Stomach (tissue), 4 donors: Measurements from ENCODE around the gene FREM2.

Experiments
- EP300 ChIP-seq: sonication (generic); formaldehyde crosslinking; IDR thresholded peaks from one replicate; pipeline ENCODE4 v1.6.1; 2017; ENCODE audit warnings: antibody characterized with exemption
- POLR2A ChIP-seq, 4 donors: fragments of 450-650 bp; IDR thresholded peaks; one replicate each; pipeline ENCODE4 v1.6.1; 2016; ENCODE audit warnings: antibody characterized with exemption in 4 of 4, control low read depth in 2 of 4, mild to moderate bottlenecking in 1 of 4, moderate library complexity in 1 of 4
- POLR2AphosphoS5 ChIP-seq, 3 donors: sonication (generic); formaldehyde crosslinking; IDR thresholded peaks; one replicate each; pipeline ENCODE4 v1.6.1; 2016; ENCODE audit warnings: antibody characterized with exemption in 3 of 3
- TF ChIP-seq, protein P1 (sequence below), 7 experiments: fragments of 450-650 bp in 4 of 7; fragments of 200-600 bp in 3 of 7; sonication (generic) in 3 of 7; IDR thresholded peaks; one replicate each; pipeline ENCODE4 v1.5.1; 2016 to 2019; ENCODE audit warnings: antibody characterized with exemption in 7 of 7, control low read depth in 2 of 7, mild to moderate bottlenecking in 1 of 7

DNA sequence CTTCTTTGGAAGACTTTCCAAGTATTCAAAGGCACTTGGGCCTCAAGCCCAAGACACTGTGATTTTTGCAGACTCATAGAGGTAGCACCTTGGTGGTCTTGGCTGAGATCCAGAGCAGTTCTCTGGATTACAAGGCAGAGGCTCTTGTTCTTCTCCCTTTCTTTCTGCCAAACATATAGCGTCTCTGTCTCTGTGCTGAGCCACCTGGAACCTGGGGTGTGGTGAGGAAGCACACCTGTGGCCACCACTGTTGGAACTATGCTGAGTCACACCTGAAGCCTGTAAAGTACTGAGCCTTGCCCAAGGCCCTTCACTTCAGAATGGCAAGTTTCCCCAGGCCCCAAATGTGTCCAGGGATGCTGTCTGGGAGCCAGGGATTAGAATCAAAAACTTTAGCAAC, 127.5 kb downstream of the FREM2 start:
- TF ChIP-seq, protein P1, sequence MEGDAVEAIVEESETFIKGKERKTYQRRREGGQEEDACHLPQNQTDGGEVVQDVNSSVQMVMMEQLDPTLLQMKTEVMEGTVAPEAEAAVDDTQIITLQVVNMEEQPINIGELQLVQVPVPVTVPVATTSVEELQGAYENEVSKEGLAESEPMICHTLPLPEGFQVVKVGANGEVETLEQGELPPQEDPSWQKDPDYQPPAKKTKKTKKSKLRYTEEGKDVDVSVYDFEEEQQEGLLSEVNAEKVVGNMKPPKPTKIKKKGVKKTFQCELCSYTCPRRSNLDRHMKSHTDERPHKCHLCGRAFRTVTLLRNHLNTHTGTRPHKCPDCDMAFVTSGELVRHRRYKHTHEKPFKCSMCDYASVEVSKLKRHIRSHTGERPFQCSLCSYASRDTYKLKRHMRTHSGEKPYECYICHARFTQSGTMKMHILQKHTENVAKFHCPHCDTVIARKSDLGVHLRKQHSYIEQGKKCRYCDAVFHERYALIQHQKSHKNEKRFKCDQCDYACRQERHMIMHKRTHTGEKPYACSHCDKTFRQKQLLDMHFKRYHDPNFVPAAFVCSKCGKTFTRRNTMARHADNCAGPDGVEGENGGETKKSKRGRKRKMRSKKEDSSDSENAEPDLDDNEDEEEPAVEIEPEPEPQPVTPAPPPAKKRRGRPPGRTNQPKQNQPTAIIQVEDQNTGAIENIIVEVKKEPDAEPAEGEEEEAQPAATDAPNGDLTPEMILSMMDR (IDR thresholded peaks at IDR 0.05), result no peak
- TF ChIP-seq POLR2A (IDR thresholded peaks at IDR 0.05) (no peak), EP300 (no peak), POLR2AphosphoS5 (IDR thresholded peaks at IDR 0.05) (no peak)
